Endometrial microvascular endothelial cells (primary cell): Measurements from ENCODE around the gene FLT4. TPM values are rescaled to one million over a fixed set of nuclear protein-coding genes. Genes with fewer than 3 reads are reported as not detected.
"Not testable (repeated sequence)": the region's sequence is repeated elsewhere in the genome, so short reads cannot be mapped to it uniquely, and the experiment has no call there.

Experiments used
- in situ Hi-C: cut with HindIII; loops from 2 replicates; pipeline ENCODE4 v1.10.0; 2017; ENCODE audit warnings: low sequenced_read_pairs, low pct_unique_long_range_greater_than_20kb; ENCODE audit errors: inconsistent ontology term
- total RNA-seq: library from RNA; depleted of rRNA; stranded (reverse); fragments of >200 nt; gene quantifications from one replicate; pipeline ENCODE4 v1.2.3, GENCODE V29; 2015; ENCODE audit errors: inconsistent ontology term

The FLT4 gene
- 33.5 TPM for total RNA-seq

DNA sequence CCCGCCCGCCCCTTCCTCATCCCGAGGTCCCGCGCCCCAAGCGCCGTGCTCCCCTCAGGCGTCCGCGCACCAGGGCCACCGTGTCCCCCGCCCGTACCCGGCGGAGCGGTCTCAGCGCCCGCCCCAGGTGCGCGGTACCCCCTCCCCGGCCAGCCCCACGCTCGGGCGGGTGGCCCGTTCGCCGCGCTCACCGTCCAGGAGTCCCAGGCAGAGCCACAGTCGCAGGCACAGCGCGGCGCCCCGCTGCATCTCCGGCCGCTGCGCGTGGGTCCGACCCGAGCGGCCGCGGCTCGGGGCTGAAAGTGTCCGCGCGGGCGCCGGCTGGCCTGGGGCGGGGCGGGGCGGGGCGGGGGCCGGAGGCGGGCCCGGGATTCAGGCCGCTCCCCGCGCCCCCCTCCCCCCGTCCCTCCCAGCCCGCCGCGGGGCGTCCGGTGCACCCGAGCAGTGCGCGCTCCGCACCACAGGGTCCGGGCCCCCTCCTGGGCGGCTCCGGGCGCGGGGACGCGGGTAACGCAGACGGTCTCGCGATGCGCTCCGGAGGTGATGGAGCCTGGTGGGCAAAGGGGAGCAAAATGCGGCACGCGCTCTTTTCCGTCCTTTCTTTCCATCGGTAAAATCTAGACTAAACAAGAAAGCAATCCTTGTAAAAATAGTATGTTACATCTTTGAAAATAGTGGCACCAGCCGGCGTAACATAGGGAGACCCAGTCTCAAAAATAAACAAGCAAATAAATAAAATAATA is at the start of gene FLT4:
Gene FLT4 (minus strand): TSS at position 304 of the 743 bp plus-strand sequence. CDS start 55 bp downstream, at position 249.
- in situ Hi-C loops, result no loop called here

DNA sequence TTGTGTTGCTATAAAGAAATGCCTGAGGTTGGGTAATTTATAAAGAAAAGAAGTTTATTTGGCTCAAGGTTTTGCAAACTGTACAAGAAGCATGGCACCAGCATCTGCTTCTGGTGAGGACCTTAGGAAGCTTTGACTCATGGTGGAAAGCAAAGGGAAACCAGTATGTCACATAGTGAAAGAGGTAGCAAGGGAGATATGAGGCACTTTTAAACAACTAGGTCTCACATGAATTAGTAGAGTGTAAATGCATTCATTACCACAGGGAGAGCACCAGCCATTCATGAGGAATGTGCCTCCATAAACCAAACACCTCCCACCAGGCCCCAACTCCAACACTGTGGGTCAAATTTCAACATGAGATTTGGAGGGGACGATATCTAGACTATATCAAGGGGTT is 49.6 kb upstream of the FLT4 start:
- in situ Hi-C loops, result no loop called here

DNA sequence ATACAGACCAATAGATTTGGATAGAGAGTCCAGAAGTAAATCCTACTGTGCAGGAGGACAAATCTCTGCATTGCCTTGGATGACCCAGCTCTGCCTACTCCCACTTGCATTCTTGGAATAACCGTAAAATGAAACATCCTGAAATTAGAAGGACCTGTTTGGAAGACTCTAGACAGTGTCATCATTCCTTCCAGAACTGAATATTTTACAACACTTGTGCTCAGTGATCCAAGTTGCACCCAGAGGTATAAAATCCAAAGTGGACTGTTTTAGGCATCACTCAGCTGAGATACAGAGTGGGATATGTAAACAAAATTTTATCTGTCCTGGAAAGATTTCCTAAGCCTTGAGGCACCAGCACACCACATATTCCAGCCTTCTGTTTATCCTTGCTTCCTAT is 46.7 kb upstream of the FLT4 start:
- in situ Hi-C loops, result no loop called here

GRCh38 chr5:180692429-180692828 is 43.0 kb upstream of the FLT4 start:
- in situ Hi-C loops, result no loop called here

DNA sequence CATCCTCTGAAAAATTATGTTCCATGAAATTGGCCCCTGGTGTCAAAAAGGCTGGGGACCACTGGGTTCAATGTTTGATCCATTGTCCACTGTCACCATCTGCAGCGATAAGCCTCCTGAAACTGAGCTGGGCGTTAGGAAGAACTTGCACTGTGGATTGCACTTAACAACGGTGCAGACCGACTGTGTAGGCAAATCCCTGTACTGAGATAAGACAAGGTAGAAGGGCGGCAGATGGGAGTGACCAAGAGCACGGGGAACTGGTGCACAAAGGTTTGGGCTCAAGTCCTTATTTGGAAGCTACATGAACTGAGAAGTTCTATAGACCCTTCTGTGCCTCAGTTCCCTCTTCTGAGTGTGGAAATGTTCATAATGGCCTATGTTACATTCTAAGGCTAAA is 41.6 kb upstream of the FLT4 start:
- in situ Hi-C loops, result no loop called here

- in situ Hi-C loops, result no loop called here
These were observed 41.2 kb upstream of the FLT4 start for GRCh38 chr5:180690562-180690961.

- in situ Hi-C loops, result no loop called here
These were observed 40.4 kb upstream of the FLT4 start for GRCh38 chr5:180689775-180690174.

GRCh38 chr5:180689071-180689694 is 39.8 kb upstream of the FLT4 start:
- in situ Hi-C loops, result no loop called here

- in situ Hi-C loops, result no loop called here
These were observed 39.1 kb upstream of the FLT4 start for GRCh38 chr5:180688330-180689070.

DNA sequence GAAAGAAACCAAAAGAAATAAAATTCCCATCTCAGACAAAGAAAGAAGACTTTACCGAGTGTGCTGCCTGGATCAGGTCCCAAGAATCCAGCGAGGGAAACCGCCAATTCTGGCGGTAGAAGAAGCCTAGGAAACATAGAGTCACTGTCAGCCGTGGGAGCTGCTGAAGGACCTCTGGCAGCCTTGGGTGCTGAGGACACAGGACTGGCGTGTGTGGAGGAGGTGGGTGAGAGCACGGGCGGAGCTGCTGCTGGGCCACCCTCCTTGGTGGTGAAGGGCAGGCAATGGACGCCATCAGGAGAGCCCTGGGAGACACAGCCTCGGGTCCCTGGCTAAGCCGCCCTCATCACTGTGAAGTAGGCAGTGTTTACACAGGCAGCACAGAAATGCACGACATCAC is 37.4 kb upstream of the FLT4 start:
- in situ Hi-C loops, result not testable (repeated sequence)

DNA sequence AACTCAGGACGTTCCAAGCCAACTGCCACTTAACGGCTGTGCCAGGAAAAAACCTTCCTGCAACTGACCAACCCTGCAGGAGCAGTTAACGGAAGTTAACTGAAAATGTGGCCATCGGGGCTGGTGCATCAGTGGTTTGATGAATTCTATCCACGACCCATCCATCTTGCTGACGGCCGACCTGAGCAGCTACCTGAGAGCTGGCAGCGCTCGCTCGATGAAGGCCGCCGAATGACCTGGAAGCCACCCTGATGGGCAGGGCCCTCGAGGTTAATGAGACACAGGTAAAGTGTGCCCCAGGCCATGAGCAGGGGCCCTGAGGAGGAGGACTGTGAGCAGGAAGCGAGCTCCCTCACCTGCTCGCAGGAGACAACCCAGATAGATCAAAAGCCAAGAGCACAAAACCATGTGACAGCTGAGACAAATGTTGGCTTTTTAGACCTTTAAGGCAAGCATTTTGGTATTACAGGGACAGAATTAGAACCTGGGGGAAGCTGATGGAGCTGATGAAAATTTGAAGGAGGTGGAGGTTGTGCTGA is 35.3 kb upstream of the FLT4 start:
- in situ Hi-C loops, result no loop called here

DNA sequence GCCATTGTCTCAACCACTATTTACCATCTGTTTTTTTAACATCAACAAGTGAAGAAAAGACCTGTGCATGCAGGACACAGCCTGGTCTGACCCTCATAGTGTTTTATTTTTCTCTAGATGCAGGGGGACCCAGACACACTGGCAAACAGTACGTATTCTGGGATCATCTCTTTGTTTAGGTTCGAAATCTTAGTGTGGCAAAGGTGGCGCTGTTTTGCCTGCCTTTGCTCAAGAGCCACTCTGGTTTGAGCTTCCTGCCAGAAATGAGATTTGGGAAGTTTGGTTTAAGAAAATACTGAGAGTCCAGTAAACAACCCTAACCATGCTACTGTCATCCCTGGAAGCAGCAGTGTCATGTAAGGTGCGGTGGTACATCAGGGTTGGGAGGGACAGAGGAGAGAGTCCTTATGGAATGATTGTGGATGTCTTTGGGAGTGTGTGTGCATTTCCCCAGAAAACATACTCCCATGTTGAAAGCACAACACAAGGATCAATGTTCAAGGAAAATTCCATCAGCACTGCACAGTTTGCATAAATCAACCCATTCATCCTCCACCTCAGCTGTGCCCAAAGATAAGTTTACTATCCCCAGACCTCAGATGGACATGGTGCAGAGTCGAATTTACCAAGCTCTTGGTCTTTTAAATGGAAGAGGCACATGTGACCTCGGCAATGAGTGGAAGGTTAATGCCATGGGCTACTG is 34.0 kb upstream of the FLT4 start:
- in situ Hi-C loops, result no loop called here

DNA sequence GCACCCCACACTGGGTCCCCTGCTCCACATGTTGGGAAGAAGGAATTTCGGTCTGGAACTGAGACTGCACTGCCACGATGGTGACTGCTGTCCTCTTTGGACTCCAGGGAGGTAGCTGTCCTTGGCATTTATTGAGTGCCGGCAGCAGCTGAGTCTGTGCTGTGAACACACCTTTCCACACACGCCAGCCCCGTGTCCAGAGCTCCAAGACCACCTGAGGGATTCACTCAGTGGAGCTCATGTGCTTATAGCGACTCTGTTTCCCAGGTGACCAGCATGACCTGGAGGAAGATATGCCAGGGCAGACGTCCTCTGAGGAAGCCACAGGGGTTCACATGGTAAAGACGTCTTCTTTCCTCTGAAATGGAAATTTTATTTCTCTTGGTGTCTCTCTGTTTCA is 33.2 kb upstream of the FLT4 start:
- in situ Hi-C loops, result no loop called here

- in situ Hi-C loops, result not testable (repeated sequence)
These were observed 32.6 kb upstream of the FLT4 start for GRCh38 chr5:180682008-180682407.

DNA sequence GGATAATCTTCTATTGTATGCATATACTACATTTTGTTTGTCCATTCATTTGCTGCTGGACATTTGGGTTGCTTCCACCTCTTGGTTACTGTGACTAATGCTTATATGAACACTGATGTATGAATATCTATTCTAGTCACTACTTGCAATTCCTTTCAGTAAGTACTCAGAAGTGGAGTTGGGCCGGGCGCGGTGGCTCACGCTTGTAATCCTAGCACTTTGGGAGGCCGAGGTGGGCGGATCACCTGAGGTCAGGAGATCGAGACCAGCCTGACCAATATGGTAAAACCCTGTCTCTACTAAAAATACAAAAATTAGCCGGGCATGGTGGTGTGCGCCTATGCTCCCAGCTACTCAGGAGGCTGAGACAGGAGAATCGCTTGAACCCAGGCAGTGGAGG is 28.9 kb upstream of the FLT4 start:
- in situ Hi-C loops, result not testable (repeated sequence)

- in situ Hi-C loops, result no loop called here
These were observed 25.7 kb upstream of the FLT4 start for GRCh38 chr5:180675036-180675635.

DNA sequence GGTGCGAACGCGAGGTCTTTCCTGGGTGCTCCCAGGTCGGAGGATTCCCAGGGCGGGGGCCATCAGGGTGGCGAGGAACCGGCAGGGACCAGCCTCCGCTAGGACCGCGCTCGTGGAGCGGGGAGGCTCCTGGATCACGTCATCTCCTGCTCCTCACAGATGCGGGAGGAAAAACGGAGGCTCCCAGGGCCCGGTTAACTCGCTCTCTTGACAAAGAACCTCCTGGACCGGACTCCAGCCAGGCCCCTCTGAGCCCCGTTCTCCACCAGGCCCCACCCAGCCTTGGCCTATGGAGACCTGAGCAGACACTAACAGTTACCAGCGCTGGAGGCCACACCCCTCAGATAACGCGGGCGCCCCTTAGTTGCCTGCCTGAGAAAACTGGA is 24.7 kb upstream of the FLT4 start:
- in situ Hi-C loops, result not testable (repeated sequence)

- in situ Hi-C loops, result no loop called here
These were observed 24.1 kb upstream of the FLT4 start for GRCh38 chr5:180673371-180674089.
